Epithelial cell of proximal tubule (primary cell): ENCODE data around the gene TGFB2. TPM values are rescaled to one million over a fixed set of nuclear protein-coding genes. Genes with fewer than 3 reads are reported as not detected.

Experiments
- DNase-seq: peaks from one replicate; pipeline ENCODE4 v3.0.0-alpha.2; 2011; ENCODE audit warnings: low read depth
- H3K4me3 ChIP-seq: 2 replicates; pipeline ENCODE4 v1.5.1; 2011; ENCODE audit warnings: low read depth, mild to moderate bottlenecking, low read length
- CTCF ChIP-seq: conservative IDR thresholded peaks from 2 replicates; pipeline ENCODE4 v1.5.1; 2012; ENCODE audit warnings: low read depth, mild to moderate bottlenecking, low read length
- total RNA-seq: library from RNA; depleted of rRNA; stranded (reverse); fragments of >200 nt; gene quantifications from 2 replicates; pipeline ENCODE4 v1.2.3, GENCODE V29; 2015

TGFB2 gene
- total RNA-seq, 1 donor from 2014 or later, result 33.7 TPM

DNA sequence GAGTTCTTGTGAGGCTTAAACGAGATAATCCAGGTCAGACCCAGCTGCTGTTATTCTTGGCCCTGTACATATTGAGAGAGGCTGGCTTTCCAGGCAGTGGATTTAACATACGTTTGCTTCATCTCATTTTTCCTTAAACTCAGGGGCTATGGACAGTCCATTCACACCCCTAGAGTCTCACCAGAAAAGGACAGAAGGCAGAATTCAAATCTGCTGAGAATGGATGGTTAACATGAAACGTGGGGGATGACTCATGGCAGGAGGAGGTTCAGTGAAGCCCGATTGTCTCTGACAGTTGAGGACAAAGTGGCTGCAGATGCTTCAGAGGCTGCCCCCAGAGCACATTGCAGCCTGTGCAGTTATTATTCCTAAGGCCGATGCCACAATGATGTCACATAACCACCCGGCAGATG lies 39.5 kb downstream of the TGFB2 start:
- TF ChIP-seq CTCF, result no peak
- no peak overlapping the region for H3K4me3 ChIP-seq
- no peak for DNase-seq

DNA sequence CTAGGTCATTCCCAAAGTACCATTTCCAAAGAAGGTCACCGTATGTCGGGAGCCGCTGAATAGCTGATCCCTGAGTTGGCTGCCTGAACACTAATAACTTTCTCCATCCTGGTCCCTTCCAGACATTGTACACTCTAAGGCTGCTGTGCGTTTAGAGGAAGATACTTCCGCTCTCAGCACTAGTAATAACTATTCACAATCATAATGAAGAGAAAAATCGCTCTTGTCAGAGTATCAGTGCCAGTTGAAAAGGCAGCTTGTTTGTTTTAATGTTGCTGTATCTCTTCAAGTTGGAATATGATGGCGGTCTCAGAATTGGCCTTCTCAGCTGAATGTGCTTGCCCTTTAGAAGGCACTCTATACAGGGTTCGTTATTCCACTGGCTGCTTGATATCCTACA lies 43.5 kb downstream of the TGFB2 start:
- no peak for DNase-seq
- H3K4me3 ChIP-seq, result no peak overlapping the region
- no peak for TF ChIP-seq CTCF

DNA sequence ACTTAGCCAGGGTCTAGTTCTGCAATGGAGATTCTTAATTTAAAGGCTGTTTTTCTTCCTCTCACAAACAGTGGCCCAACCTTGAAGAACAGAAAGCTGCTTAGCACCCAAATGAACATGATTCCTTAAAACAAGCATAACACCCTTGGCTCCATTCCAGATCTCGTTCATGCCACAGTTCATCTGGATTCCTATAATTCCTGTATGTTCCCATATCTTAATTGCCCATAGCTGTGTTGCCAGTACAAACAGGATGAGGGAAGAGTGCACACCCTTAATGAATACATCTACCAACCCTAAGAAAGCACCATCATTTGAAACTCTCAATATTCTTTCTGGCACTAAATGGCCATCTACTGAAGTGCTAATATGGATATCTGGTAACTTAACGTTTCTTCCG lies 45.5 kb downstream of the TGFB2 start:
- TF ChIP-seq CTCF, result no peak
- DNase-seq, result no peak
- no peak overlapping the region for H3K4me3 ChIP-seq

DNA sequence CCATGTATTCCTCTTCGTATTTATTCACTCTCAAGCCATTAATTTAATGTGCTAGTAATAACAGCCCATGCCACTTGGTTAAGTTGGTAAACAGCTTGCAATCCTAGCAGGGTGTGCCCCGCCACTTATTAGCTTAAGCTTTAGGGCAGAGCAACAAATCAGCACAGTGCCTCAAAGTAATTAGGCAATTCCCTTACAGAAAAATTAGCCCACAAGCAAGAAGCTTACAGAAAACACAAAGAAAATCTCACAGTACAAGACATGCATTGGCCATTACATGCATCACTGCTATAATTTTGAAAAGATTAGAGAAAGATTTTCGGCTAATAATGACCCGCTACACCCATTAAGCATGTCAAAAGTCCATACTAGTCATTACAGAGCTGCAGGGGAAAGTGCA lies 47.6 kb downstream of the TGFB2 start:
- H3K4me3 ChIP-seq, result no peak overlapping the region
- TF ChIP-seq CTCF, result no peak
- DNase-seq, result no peak

- no peak for TF ChIP-seq CTCF
- no peak for DNase-seq
- no peak overlapping the region for H3K4me3 ChIP-seq
Observed at GRCh38 chr1:218394416-218394815, 49.3 kb downstream of the TGFB2 start.

GRCh38 chr1:218394989-218395388 lies 49.9 kb downstream of the TGFB2 start:
- DNase-seq, result no peak
- TF ChIP-seq CTCF, result no peak
- H3K4me3 ChIP-seq, result no peak overlapping the region

DNA sequence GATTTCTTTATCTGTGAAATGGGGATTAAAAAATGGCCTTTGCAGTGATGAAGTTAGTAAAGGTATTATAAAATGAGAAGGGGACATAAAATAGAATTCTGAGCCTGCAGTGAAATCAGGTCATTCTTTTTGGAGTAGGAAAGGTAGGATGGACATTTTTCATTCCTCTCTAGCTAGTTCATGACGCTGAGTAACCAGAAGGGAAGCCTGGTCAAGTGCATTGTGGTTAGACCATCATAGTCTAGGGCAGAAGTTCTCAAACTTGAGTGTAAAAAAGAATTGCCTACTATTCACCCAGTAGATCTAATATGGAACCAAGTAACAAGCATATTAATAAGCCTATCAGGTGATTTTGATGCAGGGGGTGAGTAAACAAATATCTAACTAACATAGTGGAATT lies 50.8 kb downstream of the TGFB2 start:
- no peak for DNase-seq
- H3K4me3 ChIP-seq, result no peak overlapping the region
- no peak for TF ChIP-seq CTCF
